ENCODE measurements around the gene TRIM2.

The TRIM2 gene

GRCh38 chr4:153248641-153249198, 44.5 kb downstream of the TRIM2 start:
- no peak for DNase-seq (ENCODE audit: low read depth, low spot score)

GRCh38 chr4:153249199-153250041, 45.2 kb downstream of the TRIM2 start:
- DNase-seq (ENCODE audit: low read depth, low spot score), result no peak

DNA sequence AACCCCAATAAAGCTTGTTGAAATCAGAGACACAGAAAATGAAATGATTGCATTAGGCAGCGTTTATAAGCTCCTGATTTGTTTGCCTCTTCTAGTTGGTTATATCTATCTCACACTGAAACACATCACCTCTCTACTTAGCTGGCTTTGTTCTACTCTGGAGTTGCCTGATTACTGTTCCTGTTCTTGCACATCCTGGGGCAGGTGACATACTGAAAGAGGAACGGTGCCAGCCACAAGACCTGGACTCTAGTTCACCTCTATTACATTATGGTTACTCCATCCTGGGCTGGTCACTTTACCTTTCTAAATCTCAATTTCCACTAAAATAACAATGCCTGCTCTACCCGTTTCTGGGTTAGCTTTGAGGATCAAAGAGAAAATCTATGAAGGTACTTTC, 47.9 kb downstream of the TRIM2 start:
- DNase-seq (ENCODE audit: low read depth, low spot score), result no peak

- DNase-seq (ENCODE audit: low read depth, low spot score), result no peak
Observed at GRCh38 chr4:153255233-153255632, 51.0 kb downstream of the TRIM2 start.

DNA sequence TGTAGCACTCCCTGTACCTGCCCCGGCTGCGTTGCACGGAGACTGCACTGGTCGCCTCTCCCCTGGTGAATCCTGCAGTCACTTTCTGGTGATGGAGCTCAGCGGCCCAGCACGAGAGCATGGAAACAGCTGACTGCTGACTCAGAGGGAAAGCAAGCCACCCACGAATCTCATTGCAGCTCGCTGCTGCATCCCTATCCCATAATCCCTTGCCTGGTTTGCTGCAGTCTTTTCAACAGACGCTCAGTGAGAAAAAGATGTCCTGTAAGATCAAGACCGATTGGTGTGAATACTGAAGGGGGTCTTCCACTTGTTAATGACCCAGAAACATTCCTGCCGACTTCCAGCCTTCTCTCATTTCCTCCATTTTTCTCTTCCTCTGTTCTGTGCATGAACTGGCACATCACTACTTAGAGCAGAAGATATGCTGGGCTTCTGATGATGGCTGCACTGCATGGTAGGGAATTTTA, 52.9 kb downstream of the TRIM2 start:
- peak; percentile 63 for DNase-seq (ENCODE audit: low read depth, low spot score)

DNA sequence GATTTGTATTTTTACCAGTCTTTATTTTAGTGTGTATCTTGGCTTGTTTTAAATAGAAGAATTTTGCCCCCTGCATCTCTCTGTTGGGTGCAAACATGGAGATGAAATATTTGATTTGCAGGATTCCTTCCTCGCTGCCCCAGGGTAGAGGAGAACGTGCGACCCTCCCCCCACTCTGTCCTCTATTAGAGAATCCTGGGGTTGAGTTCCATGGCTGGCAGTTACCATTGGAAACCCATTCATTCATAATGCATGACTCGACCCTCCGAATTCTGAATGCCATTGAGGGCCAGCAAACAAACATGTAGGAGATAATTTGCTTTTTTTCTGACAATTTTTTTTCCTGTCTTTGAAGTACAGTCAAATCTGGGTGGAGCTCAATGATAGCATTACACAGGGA, 53.7 kb downstream of the TRIM2 start:
- no peak for DNase-seq (ENCODE audit: low read depth, low spot score)

- DNase-seq (ENCODE audit: low read depth, low spot score), result no peak
Observed at GRCh38 chr4:153258750-153259149, 54.5 kb downstream of the TRIM2 start.

GRCh38 chr4:153259661-153260060, 55.4 kb downstream of the TRIM2 start:
- DNase-seq (ENCODE audit: low read depth, low spot score), result no peak

GRCh38 chr4:153260132-153260531, 55.9 kb downstream of the TRIM2 start:
- no peak for DNase-seq (ENCODE audit: low read depth, low spot score)

- DNase-seq (ENCODE audit: low read depth, low spot score), result no peak
Observed at GRCh38 chr4:153260553-153261300, 56.5 kb downstream of the TRIM2 start.

- DNase-seq (ENCODE audit: low read depth, low spot score), result no peak
Observed at GRCh38 chr4:153261461-153261860, 57.2 kb downstream of the TRIM2 start.

GRCh38 chr4:153261914-153262313, 57.7 kb downstream of the TRIM2 start:
- DNase-seq (ENCODE audit: low read depth, low spot score), result no peak

- no peak for DNase-seq (ENCODE audit: low read depth, low spot score)
Observed at GRCh38 chr4:153265306-153266047, 61.2 kb downstream of the TRIM2 start.

- DNase-seq (ENCODE audit: low read depth, low spot score), result no peak
Observed at GRCh38 chr4:153266988-153267387, 62.7 kb downstream of the TRIM2 start.

- DNase-seq (ENCODE audit: low read depth, low spot score), result no peak
Observed at GRCh38 chr4:153267890-153268289, 63.6 kb downstream of the TRIM2 start.

DNA sequence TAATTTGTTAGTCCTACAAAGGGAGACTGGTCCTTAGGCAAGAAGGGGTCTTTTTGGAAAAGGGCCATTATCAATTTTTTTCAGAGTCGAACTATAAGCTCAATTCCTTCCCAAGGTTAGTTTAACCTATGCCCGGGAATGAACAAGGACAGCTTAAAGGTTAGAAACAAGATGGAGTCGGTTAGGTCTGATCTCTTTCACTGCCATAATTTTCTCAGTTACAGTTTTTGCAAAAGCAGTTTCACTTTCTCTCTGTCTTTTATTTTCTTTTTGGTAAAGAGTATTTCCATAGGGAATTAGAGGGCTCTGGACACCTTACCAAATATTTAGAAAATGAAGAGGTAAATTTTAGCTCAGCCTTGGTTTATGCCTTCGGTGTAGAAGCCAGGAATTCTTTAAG, 64.1 kb downstream of the TRIM2 start:
- no peak for DNase-seq (ENCODE audit: low read depth, low spot score)

DNA sequence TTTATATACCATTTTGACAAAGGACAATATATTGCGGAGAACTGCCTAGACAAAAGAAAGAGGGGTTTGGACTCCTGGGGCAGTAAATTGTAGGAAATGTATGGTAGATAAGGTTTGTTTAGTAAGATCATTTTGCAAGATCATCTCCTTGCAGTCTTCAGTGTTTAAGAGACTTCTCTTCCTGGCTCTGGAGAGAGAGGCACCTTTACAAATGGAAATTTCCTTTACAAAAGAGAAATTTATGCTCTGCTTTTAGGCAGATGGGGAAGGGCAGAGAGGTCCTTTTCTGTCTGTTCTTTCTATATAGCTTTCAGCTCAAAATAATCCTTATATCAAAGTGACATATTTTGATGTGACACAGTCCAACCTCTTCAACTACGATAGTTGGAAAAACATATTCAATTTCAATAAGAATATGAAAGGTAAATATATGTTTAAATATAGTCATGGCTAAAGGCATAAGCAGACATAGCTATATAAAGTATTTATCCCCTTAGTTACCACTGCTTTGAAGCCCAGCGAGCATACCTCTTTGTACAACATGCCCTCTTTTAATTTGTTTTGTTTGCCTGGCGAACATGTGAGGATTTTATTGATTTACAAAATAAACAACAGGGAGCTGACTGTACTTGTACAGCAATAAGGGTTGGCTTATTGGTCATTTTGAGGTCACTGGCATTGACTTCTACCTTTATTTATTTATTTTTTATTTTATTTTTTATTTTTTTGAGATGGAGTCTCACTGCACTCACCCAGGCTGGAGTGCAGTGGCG, 65.2 kb downstream of the TRIM2 start:
- DNase-seq (ENCODE audit: low read depth, low spot score), result no peak

- DNase-seq (ENCODE audit: low read depth, low spot score), result no peak
Observed at GRCh38 chr4:153270361-153270760, 66.1 kb downstream of the TRIM2 start.

DNA sequence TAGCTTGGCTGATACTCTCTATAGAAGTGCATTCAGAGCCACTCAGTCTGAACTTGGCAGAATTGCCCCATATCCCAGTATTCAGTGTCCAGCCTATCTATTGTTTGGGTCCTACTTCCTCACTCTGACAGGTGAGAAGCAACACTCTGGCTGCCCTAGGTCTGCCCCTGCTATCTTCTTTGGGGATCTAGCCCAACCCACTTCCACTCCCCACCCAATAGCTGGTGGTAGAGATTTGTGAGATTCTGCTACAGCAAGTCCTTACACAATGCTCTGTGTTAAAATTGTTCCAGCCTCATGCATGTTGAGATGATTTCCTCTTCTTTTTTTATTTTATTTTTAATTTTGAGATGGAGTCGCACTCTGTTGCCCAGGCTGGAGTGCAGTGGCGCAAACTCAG, 67.6 kb downstream of the TRIM2 start:
- no peak for DNase-seq (ENCODE audit: low read depth, low spot score)

GRCh38 chr4:153273751-153274150, 69.5 kb downstream of the TRIM2 start:
- no peak for DNase-seq (ENCODE audit: low read depth, low spot score)

- no peak for DNase-seq (ENCODE audit: low read depth, low spot score)
Observed at GRCh38 chr4:153274967-153275366, 70.7 kb downstream of the TRIM2 start.

All from iPS DF 19.7 (cell line).